Peyer's patch (tissue), 4 donors: ENCODE data around the gene PLEKHG4. TPM values are rescaled to one million over a fixed set of nuclear protein-coding genes. Genes with fewer than 3 reads are reported as not detected.

ENCODE experiments used
- DNase-seq, 3 donors: peaks; one replicate each; pipeline ENCODE4 v3.0.0-alpha.2; 2017 to 2019
- H3K27ac ChIP-seq, 4 donors: fragments of 200-600 bp; sonication (generic); one replicate each; pipeline ENCODE4 v1.5.1; 2016 to 2019
- H3K27me3 ChIP-seq, 2 donors: fragments of 200-600 bp; sonication (generic); one replicate each; pipeline ENCODE4 v1.5.1; 2019
- H3K36me3 ChIP-seq, 3 donors: fragments of 200-600 bp; sonication (generic); one replicate each; pipeline ENCODE4 v1.5.1; 2016 to 2019
- H3K4me1 ChIP-seq, 4 donors: fragments of 200-600 bp; sonication (generic); one replicate each; pipeline ENCODE4 v1.5.1; 2016 to 2019
- H3K4me3 ChIP-seq, 4 donors: fragments of 200-600 bp; sonication (generic); 1 replicate in 3 of 4; 2 replicates in 1 of 4; pipeline ENCODE4 v1.5.1; 2016 to 2019; ENCODE audit warnings: mild to moderate bottlenecking in 1 of 4
- H3K9me3 ChIP-seq, 4 donors: fragments of 200-600 bp; sonication (generic); one replicate each; pipeline ENCODE4 v1.5.1; 2016 to 2019; ENCODE audit warnings: mild to moderate bottlenecking in 1 of 4
- POLR2A ChIP-seq, 2 donors: fragments of 450-650 bp; IDR thresholded peaks; one replicate each; pipeline ENCODE4 v1.5.1; 2017; ENCODE audit warnings: antibody characterized with exemption in 2 of 2, mild to moderate bottlenecking in 2 of 2, moderate library complexity in 2 of 2
- total RNA-seq, 4 donors: library from RNA; depleted of rRNA; stranded (reverse); fragments of >200 nt; gene quantifications; one replicate each; pipeline ENCODE4 v1.1.0, GENCODE V29; 2016
- TF ChIP-seq, protein P1 (sequence below), 6 experiments: fragments of 450-650 bp in 4 of 6; fragments of 200-600 bp in 2 of 6; sonication (generic) in 1 of 6; IDR thresholded peaks; one replicate each; pipeline ENCODE4 v1.5.1; 2017 to 2019; ENCODE audit warnings: antibody characterized with exemption in 6 of 6, mild to moderate bottlenecking in 3 of 6, moderate library complexity in 1 of 6

The PLEKHG4 gene
- total RNA-seq, 4 donors from 2014 or later, result 12.3 to 16.5 (median 14.0) TPM

DNA sequence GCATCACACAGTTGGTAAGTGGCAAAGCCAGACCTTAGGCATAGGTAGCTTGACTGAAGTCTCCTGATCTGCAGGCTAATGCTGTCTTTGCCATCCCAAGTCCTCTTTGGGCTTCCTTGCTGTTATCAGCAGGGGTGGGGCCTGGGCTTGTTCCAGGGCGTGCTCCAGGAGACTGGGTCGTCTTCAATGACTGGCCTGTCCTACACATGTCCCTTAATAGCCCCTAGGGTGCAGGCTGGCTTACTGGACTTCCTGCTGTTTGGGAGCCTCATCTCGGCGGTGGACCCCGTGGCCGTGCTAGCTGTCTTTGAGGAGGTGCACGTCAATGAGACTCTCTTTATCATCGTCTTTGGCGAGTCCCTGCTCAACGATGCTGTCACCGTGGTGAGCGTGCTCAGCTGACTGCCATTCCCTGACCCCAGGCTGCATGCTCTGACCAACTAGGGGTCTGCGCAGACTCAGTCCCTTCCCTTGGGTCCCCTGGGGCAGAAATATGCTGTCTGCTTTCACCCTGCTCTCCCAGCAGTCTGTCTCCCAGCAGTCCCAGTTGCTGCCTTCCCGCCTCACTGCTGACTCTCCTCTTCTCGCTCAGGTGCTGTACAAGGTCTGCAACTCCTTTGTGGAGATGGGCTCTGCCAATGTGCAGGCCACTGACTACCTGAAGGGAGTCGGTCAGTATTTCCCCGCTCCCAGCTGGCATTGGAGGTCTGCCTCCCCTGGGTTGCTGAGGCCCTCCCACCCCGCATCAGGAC lies 24.4 kb upstream of the PLEKHG4 start:
- no peak overlapping the region for H3K27ac ChIP-seq
- H3K36me3 ChIP-seq, result no peaks in the 10 kb centered on the region
- peak in 1 of 3 donors; percentile 53 for DNase-seq
- no peaks in the 10 kb centered on the region for H3K9me3 ChIP-seq
- no peaks in the 10 kb centered on the region for H3K27me3 ChIP-seq
- H3K4me1 ChIP-seq, result no peaks in the 10 kb centered on the region
- no peak overlapping the region for H3K4me3 ChIP-seq
- TF ChIP-seq POLR2A (IDR thresholded peaks at IDR 0.05), result no peak
- TF ChIP-seq, protein P1, sequence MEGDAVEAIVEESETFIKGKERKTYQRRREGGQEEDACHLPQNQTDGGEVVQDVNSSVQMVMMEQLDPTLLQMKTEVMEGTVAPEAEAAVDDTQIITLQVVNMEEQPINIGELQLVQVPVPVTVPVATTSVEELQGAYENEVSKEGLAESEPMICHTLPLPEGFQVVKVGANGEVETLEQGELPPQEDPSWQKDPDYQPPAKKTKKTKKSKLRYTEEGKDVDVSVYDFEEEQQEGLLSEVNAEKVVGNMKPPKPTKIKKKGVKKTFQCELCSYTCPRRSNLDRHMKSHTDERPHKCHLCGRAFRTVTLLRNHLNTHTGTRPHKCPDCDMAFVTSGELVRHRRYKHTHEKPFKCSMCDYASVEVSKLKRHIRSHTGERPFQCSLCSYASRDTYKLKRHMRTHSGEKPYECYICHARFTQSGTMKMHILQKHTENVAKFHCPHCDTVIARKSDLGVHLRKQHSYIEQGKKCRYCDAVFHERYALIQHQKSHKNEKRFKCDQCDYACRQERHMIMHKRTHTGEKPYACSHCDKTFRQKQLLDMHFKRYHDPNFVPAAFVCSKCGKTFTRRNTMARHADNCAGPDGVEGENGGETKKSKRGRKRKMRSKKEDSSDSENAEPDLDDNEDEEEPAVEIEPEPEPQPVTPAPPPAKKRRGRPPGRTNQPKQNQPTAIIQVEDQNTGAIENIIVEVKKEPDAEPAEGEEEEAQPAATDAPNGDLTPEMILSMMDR (IDR thresholded peaks at IDR 0.05), result no peak

GRCh38 chr16:67255553-67256221 lies 23.6 kb upstream of the PLEKHG4 start:
- H3K4me1 ChIP-seq, result no peaks in the 10 kb centered on the region
- H3K27ac ChIP-seq, result no peak overlapping the region
- H3K4me3 ChIP-seq, result no peak overlapping the region
- no peaks in the 10 kb centered on the region for H3K27me3 ChIP-seq
- H3K36me3 ChIP-seq, result no peaks in the 10 kb centered on the region
- TF ChIP-seq, protein P1 (IDR thresholded peaks at IDR 0.05), result no peak
- TF ChIP-seq POLR2A (IDR thresholded peaks at IDR 0.05), result no peak
- no peak for DNase-seq
- no peaks in the 10 kb centered on the region for H3K9me3 ChIP-seq

DNA sequence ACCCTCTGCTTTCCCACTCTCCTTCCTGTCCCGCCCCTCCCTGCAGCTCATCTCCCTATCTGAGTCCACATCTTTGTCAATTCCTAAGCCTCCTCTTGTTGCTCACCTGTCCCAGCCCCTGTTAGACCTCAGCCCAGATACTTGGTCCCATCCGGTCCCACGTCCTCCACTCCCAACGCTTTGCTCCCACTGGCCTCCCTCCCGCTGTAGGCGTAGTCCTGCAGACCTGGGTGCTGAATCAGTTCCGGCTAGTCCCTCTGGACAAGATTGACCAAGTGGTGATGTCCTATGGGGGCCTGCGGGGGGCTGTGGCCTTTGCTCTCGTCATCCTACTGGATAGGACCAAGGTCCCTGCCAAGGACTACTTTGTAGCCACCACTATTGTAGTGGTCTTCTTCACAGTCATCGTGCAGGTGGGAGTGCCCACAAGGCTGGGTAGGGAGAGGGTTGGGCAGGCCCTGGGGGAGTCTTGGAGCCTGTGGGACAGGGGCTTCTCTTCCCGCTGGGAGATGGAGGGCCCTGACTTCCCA lies 22.6 kb upstream of the PLEKHG4 start:
- Histone ChIP-seq H3K27me3 (no peaks in the 10 kb centered on the region), H3K9me3 (no peaks in the 10 kb centered on the region), H3K27ac (no peak overlapping the region), H3K4me3 (no peak overlapping the region), H3K36me3 (no peaks in the 10 kb centered on the region), H3K4me1 (no peaks in the 10 kb centered on the region)
- no peak for DNase-seq
- TF ChIP-seq, protein P1 (IDR thresholded peaks at IDR 0.05), result no peak
- no peak for TF ChIP-seq POLR2A (IDR thresholded peaks at IDR 0.05)

DNA sequence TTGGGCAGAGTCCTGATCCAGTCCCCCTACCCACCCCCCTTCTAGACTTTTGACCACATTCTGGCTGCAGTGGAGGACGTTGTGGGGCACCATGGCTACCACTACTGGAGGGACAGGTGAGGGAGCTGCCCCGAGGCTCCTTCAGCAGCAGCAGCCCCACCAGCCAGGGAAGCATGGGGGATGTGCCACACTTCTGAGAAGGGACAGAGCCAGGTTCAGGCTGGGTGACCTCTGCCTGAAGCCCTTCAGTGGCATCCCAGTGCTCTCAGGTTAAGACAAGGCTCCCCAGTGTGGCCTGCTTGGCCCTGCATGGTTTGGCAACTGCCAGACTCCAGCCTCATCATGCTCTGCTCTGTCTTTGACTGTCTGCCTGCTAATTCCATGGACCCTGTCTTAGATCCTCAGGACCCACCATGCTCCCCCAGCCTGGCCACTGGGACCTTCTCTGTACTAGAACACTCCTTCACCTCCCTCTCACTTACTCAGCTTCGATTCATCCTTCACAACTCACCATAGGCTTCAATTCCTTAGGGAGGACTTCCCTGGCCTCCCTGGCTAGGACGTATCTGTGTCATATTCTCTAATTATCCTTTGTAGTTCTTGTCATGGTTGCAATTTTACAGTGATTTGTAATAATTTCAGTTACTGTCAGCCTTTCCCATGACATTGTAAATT lies 21.7 kb upstream of the PLEKHG4 start:
- Histone ChIP-seq H3K4me3 (no peak overlapping the region), H3K9me3 (no peaks in the 10 kb centered on the region), H3K27ac (no peak overlapping the region), H3K36me3 (no peaks in the 10 kb centered on the region), H3K4me1 (no peaks in the 10 kb centered on the region), H3K27me3 (no peaks in the 10 kb centered on the region)
- DNase-seq, result no peak
- TF ChIP-seq, protein P1 (IDR thresholded peaks at IDR 0.05), result no peak
- no peak for TF ChIP-seq POLR2A (IDR thresholded peaks at IDR 0.05)

- Histone ChIP-seq H3K36me3 (no peaks in the 10 kb centered on the region), H3K9me3 (no peaks in the 10 kb centered on the region), H3K4me3 (no peak overlapping the region), H3K27me3 (no peaks in the 10 kb centered on the region), H3K27ac (no peak overlapping the region), H3K4me1 (no peaks in the 10 kb centered on the region)
- TF ChIP-seq, protein P1 (IDR thresholded peaks at IDR 0.05), result no peak
- TF ChIP-seq POLR2A (IDR thresholded peaks at IDR 0.05), result no peak
- no peak for DNase-seq
Measured at GRCh38 chr16:67258161-67258835, 21.0 kb upstream of the PLEKHG4 start.
